Endodermal cell (in vitro differentiated cells): ENCODE measurements around the gene FUBP3. TPM values are rescaled to one million over a fixed set of nuclear protein-coding genes. Genes with fewer than 3 reads are reported as not detected.
A peak's percentile ranks its signal among the peaks of the same experiment; 100 is the strongest.

Source experiments
- DNase-seq: peaks from one replicate; pipeline ENCODE4 v3.0.0-alpha.2; 2017
- H3K27ac ChIP-seq: 2 replicates; pipeline ENCODE4 v1.5.1; 2013; ENCODE audit warnings: mild to moderate bottlenecking, low read depth, low read length, moderate library complexity
- H3K27me3 ChIP-seq: 2 replicates; pipeline ENCODE4 v1.6.1; 2013; ENCODE audit warnings: mild to moderate bottlenecking, low read length, moderate library complexity; ENCODE audit not compliant: insufficient read depth, control insufficient read depth, poor library complexity, severe bottlenecking
- H3K36me3 ChIP-seq: 2 replicates; pipeline ENCODE4 v1.7.0; 2013; ENCODE audit warnings: mild to moderate bottlenecking, low read length, moderate library complexity; ENCODE audit not compliant: control insufficient read depth, insufficient read depth
- H3K4me1 ChIP-seq: one replicate; pipeline ENCODE4 v1.7.0; 2013; ENCODE audit warnings: low read length; ENCODE audit not compliant: control insufficient read depth, insufficient read depth
- H3K4me3 ChIP-seq: 2 replicates; pipeline ENCODE4 v1.5.1; 2013; ENCODE audit warnings: mild to moderate bottlenecking, low read length, moderate library complexity
- H3K9ac ChIP-seq: 2 replicates; pipeline ENCODE4 v1.6.1; 2013; ENCODE audit warnings: mild to moderate bottlenecking, low read length, moderate library complexity; ENCODE audit not compliant: poor library complexity, severe bottlenecking; ENCODE audit errors: extremely low read depth
- H3K9me3 ChIP-seq: 2 replicates; pipeline ENCODE4 v1.6.1; 2013; ENCODE audit warnings: mild to moderate bottlenecking, low read length, moderate library complexity; ENCODE audit not compliant: control insufficient read depth
- H3K27ac Mint-ChIP-seq: 2 replicates; pipeline ENCODE4 v1.8.0; 2020; ENCODE audit warnings: mixed read lengths
- H3K27me3 Mint-ChIP-seq: 2 replicates; pipeline ENCODE4 v1.8.0; 2021; ENCODE audit warnings: mild to moderate bottlenecking, mixed read lengths; ENCODE audit not compliant: insufficient read depth
- H3K36me3 Mint-ChIP-seq: 2 replicates; pipeline ENCODE4 v1.8.0; 2020; ENCODE audit warnings: low read depth, mixed read lengths
- H3K4me1 Mint-ChIP-seq: 2 replicates; pipeline ENCODE4 v1.8.0; 2020; ENCODE audit warnings: mixed read lengths
- H3K4me3 Mint-ChIP-seq: 2 replicates; pipeline ENCODE4 v1.8.0; 2020; ENCODE audit warnings: mild to moderate bottlenecking, moderate library complexity, mixed read lengths
- H3K9me3 Mint-ChIP-seq: 2 replicates; pipeline ENCODE4 v1.8.0; 2020; ENCODE audit warnings: mild to moderate bottlenecking, mixed read lengths
- CTCF ChIP-seq: fragments of 200-600 bp; sonication (generic); conservative IDR thresholded peaks from 2 replicates; pipeline ENCODE4 v1.5.0; 2021; ENCODE audit warnings: antibody characterized with exemption, mild to moderate bottlenecking
- WGBS, 2 experiments: methylation state at CpG; one replicate each; pipeline versions ENCODE4 v1.1.5 to v1.1.7; 2013; ENCODE audit warnings: missing lambda C conversion rate in 2 of 2, mixed read lengths in 1 of 2; ENCODE audit not compliant: insufficient coverage in 1 of 2, insufficient read length in 1 of 2; 5-methylcytosine and 5-hydroxymethylcytosine counted together
- total RNA-seq, 2 donors: library from RNA; stranded (reverse); fragmentation: NEBNext Ultra II Directional in 1 of 2; extraction: Animal tissue kit (Norgen Biotek cat#: 25700) in 1 of 2; gene quantifications; 2 replicates in 1 of 2; 3 replicates in 1 of 2; pipeline ENCODE4 v1.2.1, GENCODE V29; 2021

The FUBP3 gene
- total RNA-seq, 2 donors from 2014 or later: 74.3 to 76.3 TPM

- Mint-ChIP-seq H3K4me3 (no peak overlapping the region), H3K27me3 (no peaks in the 10 kb centered on the region), H3K27ac (peak overlapping the region; percentile 53), H3K4me1 (peaks cover 5% of the 10 kb centered on the region), H3K9me3 (no peaks in the 10 kb centered on the region), H3K36me3 (peaks cover 70% of the 10 kb centered on the region)
- TF ChIP-seq CTCF: no peak
- H3K27ac ChIP-seq: peak overlapping the region; percentile 75
- no peak overlapping the region for H3K4me3 ChIP-seq
- no peaks in the 10 kb centered on the region for H3K4me1 ChIP-seq
- no peak overlapping the region for H3K9ac ChIP-seq
- H3K9me3 ChIP-seq: no peaks in the 10 kb centered on the region
- no peaks in the 10 kb centered on the region for H3K27me3 ChIP-seq
- no peak for DNase-seq
- H3K36me3 ChIP-seq: peaks cover 96% of the 10 kb centered on the region
- WGBS, 2 experiments: 58 to 86% methylated on average over 10 to 23 of the region's 23 CpGs
These were observed 48.8 kb downstream of the FUBP3 start for GRCh38 chr9:130627896-130628792.

- no peak overlapping the region for H3K4me3 Mint-ChIP-seq
- no peaks in the 10 kb centered on the region for H3K9me3 Mint-ChIP-seq
- no peaks in the 10 kb centered on the region for H3K27me3 Mint-ChIP-seq
- WGBS, 2 experiments: 85 to 87% methylated on average over 8 to 13 of the region's 13 CpGs
- peak overlapping the region; percentile 44 for H3K27ac ChIP-seq
- no peaks in the 10 kb centered on the region for H3K27me3 ChIP-seq
- TF ChIP-seq CTCF: no peak
- no peaks in the 10 kb centered on the region for H3K4me1 Mint-ChIP-seq
- no peak overlapping the region for H3K4me3 ChIP-seq
- no peaks in the 10 kb centered on the region for H3K9me3 ChIP-seq
- no peak overlapping the region for H3K9ac ChIP-seq
- peaks cover 69% of the 10 kb centered on the region for H3K36me3 Mint-ChIP-seq
- H3K27ac Mint-ChIP-seq: peak overlapping the region; percentile 74
- H3K36me3 ChIP-seq: peaks cover 92% of the 10 kb centered on the region
- peak; percentile 46 for DNase-seq
- no peaks in the 10 kb centered on the region for H3K4me1 ChIP-seq
These were observed 50.2 kb downstream of the FUBP3 start for GRCh38 chr9:130629443-130630070.

GRCh38 chr9:130630071-130630450 is 50.7 kb downstream of the FUBP3 start:
- no peaks in the 10 kb centered on the region for H3K27me3 Mint-ChIP-seq
- Histone ChIP-seq H3K36me3 (peaks cover 91% of the 10 kb centered on the region), H3K27ac (no peak overlapping the region), H3K27me3 (no peaks in the 10 kb centered on the region), H3K4me3 (no peak overlapping the region), H3K9me3 (no peaks in the 10 kb centered on the region), H3K9ac (no peak overlapping the region), H3K4me1 (no peaks in the 10 kb centered on the region)
- no peaks in the 10 kb centered on the region for H3K4me1 Mint-ChIP-seq
- peak overlapping the region; percentile 74 for H3K27ac Mint-ChIP-seq
- H3K4me3 Mint-ChIP-seq: no peak overlapping the region
- H3K36me3 Mint-ChIP-seq: peaks cover 70% of the 10 kb centered on the region
- no peak for DNase-seq
- TF ChIP-seq CTCF: no peak
- 91 to 100% methylated on average over 3 to 4 of the region's 4 CpGs for WGBS, 2 experiments
- no peaks in the 10 kb centered on the region for H3K9me3 Mint-ChIP-seq
